WERI-Rb-1 (cell line): Measurements from ENCODE around the gene VAT1.
"Not testable (repeated sequence)": the region's sequence is repeated elsewhere in the genome, so short reads cannot be mapped to it uniquely, and the experiment has no call there.

ENCODE experiments used
- DNase-seq: peaks from one replicate; pipeline ENCODE4 v3.0.0-alpha.2; 2020
- H3K27ac ChIP-seq: fragments of 250-450 bp; sonication (Bioruptor Pico); 2 replicates; pipeline ENCODE4 v1.5.1; 2020; ENCODE audit warnings: mild to moderate bottlenecking, moderate library complexity
- H3K27me3 ChIP-seq: fragments of 250-450 bp; sonication (Bioruptor Pico); 2 replicates; pipeline ENCODE4 v1.5.1; 2021; ENCODE audit warnings: mild to moderate bottlenecking, low read depth, moderate library complexity; ENCODE audit not compliant: insufficient read depth, severe bottlenecking
- H3K36me3 ChIP-seq: fragments of 250-450 bp; sonication (Bioruptor Pico); 2 replicates; pipeline ENCODE4 v1.5.1; 2020; ENCODE audit warnings: mild to moderate bottlenecking, moderate library complexity
- H3K4me3 ChIP-seq: 2 replicates; pipeline ENCODE4 v1.5.1; 2011; ENCODE audit warnings: low read depth, mild to moderate bottlenecking, control low read depth, low read length
- H3K9me3 ChIP-seq: fragments of 250-450 bp; sonication (Bioruptor Pico); 2 replicates; pipeline ENCODE4 v1.5.1; 2021; ENCODE audit warnings: mild to moderate bottlenecking, moderate library complexity; ENCODE audit not compliant: severe bottlenecking
- TF ChIP-seq, protein P1 (sequence below): IDR thresholded peaks from 2 replicates; pipeline ENCODE4 v1.5.1; 2011; ENCODE audit warnings: low read depth, mild to moderate bottlenecking, control low read depth, inconsistent platforms, low read length

Gene VAT1

DNA sequence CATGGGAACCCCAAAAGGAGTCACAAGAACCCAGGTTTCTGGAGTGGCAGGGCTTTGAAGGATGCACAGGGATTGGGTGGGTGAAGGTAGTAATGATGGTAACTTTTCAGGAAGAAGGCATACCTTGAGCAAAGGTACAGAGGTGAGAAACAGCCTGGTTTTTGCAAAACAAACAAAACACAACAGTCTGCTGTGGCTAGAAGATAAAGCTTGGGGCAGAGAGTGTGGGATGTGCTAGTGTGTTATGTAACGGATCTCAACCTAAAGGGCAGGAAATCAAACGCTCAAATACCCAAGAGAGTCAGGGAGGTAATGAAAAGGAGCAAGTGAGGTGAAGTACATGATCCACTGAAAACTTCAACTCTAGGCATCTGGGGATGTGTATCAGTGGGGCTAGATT is 46.9 kb downstream of the VAT1 start:
- Histone ChIP-seq H3K27ac (no peak overlapping the region), H3K36me3 (peaks cover 3% of the 10 kb centered on the region), H3K27me3 (no peaks in the 10 kb centered on the region), H3K4me3 (no peak overlapping the region), H3K9me3 (no peaks in the 10 kb centered on the region)
- no peak for DNase-seq
- TF ChIP-seq, protein P1, sequence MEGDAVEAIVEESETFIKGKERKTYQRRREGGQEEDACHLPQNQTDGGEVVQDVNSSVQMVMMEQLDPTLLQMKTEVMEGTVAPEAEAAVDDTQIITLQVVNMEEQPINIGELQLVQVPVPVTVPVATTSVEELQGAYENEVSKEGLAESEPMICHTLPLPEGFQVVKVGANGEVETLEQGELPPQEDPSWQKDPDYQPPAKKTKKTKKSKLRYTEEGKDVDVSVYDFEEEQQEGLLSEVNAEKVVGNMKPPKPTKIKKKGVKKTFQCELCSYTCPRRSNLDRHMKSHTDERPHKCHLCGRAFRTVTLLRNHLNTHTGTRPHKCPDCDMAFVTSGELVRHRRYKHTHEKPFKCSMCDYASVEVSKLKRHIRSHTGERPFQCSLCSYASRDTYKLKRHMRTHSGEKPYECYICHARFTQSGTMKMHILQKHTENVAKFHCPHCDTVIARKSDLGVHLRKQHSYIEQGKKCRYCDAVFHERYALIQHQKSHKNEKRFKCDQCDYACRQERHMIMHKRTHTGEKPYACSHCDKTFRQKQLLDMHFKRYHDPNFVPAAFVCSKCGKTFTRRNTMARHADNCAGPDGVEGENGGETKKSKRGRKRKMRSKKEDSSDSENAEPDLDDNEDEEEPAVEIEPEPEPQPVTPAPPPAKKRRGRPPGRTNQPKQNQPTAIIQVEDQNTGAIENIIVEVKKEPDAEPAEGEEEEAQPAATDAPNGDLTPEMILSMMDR: no peak

DNA sequence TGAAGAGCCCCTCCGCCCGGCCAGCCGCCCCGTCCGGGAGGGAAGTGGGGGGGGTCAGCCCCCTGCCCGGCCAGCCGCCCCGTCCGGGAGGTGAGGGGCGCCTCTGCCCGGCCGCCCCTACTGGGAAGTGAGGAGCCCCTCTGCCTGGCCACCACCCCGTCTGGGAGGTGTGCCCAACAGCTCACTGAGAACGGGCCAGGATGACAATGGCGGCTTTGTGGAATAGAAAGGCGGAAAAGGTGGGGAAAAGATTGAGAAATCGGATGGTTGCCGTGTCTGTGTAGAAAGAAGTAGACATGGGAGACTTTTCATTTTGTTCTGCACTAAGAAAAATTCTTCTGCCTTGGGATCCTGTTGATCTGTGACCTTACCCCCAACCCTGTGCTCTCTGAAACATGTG is 48.9 kb downstream of the VAT1 start:
- H3K36me3 ChIP-seq, H3K27ac ChIP-seq, DNase-seq, H3K4me3 ChIP-seq, H3K9me3 ChIP-seq, H3K27me3 ChIP-seq: not testable (repeated sequence)

DNA sequence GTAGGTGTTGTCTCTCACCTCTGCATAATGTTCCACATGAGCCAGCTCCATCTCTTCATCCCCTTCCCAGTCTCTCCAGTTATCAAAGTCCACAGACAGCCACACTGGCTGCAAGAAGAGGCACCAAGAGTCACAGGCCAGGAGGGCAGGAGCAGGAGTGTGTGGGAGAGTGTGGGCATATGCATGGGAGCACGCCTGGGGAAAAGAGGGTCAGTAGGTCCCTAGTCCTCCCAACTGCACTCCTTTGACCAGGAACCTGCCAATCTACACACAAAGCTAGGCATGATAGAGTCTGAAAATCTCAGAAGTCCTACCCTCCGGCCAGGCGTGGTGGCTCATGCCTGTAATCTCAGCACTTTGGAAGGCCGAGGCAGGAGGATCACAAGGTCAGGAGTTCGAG is 50.6 kb downstream of the VAT1 start:
- TF ChIP-seq, protein P1: no peak
- Histone ChIP-seq H3K27me3 (no peaks in the 10 kb centered on the region), H3K9me3 (no peaks in the 10 kb centered on the region), H3K27ac (no peak overlapping the region), H3K36me3 (no peaks in the 10 kb centered on the region; the same call in 1 of the 2 replicates), H3K4me3 (no peak overlapping the region)
- DNase-seq: no peak

DNA sequence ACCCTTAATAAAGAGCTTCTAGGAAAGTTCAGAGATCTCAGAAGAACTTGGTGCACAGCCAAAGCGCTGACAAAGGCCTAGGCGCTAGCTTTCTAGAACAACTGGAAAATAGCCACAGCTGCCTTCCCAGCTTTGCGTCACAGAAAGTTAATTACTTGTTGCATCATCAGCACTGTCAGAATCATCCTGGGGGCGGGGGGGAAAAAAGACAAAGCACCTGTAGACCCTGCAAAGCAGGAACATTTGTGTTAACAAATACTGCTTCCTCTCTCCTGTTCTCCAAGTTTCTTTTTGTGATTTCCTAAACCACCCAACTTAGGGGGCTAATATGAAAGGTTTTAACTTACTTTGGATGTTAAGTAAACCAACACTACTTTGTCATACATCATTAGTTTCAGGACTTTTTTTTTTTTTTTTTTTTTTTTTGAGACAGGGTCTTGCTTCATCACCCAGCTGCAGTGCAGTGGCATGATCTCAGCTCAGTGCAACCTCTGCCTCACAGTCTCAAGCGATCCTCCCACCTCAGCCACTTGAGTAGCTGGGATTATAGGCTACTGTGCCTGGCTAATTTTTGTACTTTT is 53.1 kb downstream of the VAT1 start:
- no peak overlapping the region for H3K27ac ChIP-seq
- H3K27me3 ChIP-seq: no peaks in the 10 kb centered on the region
- H3K9me3 ChIP-seq: no peaks in the 10 kb centered on the region
- H3K4me3 ChIP-seq: no peak overlapping the region
- DNase-seq: no peak
- no peaks in the 10 kb centered on the region; the same call in 1 of the 2 replicates for H3K36me3 ChIP-seq
- TF ChIP-seq, protein P1: no peak

GRCh38 chr17:42967925-42968324 is 54.3 kb downstream of the VAT1 start:
- no peak overlapping the region for H3K4me3 ChIP-seq
- TF ChIP-seq, protein P1: no peak
- DNase-seq: no peak
- H3K27me3 ChIP-seq: no peaks in the 10 kb centered on the region
- H3K9me3 ChIP-seq: no peaks in the 10 kb centered on the region
- H3K27ac ChIP-seq: no peak overlapping the region
- no peaks in the 10 kb centered on the region; the same call in 1 of the 2 replicates for H3K36me3 ChIP-seq
